ENCODE results near the gene PI4K2B. TPM values are rescaled to one million over a fixed set of nuclear protein-coding genes. Genes with fewer than 3 reads are reported as not detected.
A peak's percentile ranks its signal among the peaks of the same experiment; 100 is the strongest.
"Not testable (repeated sequence)": the region's sequence is repeated elsewhere in the genome, so short reads cannot be mapped to it uniquely, and the experiment has no call there.

PI4K2B gene
- 10 to 100 TPM; 13.2 to 14.4 TPM for total RNA-seq
- 1 to 10 TPM; 6.8 to 8.6 (median 7.0) TPM for polyA plus RNA-seq
- total RNA-seq: 21.2 to 52.5 (median 47.6) reads per million in 6 experiments

- POLR2A ChIA-PET: interaction anchor here (0.5 to 3.8 kb wide), 6 partner anchors 9 to 649 kb away, joined by 3 to 45 read pairs (median 8); partner anchors contain the start of genes DHX15, SEPSECS and ZCCHC4
- H3K36me3 Mint-ChIP-seq: peaks cover 5 to 19% (median 9%) of the 10 kb centered on the region in 3 donors
Measured at GRCh38 chr4:25233737-25234389, at the start of gene PI4K2B. Gene PI4K2B (plus strand): TSS chr4:25234033. CDS start chr4:25234164, 131 bp downstream.

DNA sequence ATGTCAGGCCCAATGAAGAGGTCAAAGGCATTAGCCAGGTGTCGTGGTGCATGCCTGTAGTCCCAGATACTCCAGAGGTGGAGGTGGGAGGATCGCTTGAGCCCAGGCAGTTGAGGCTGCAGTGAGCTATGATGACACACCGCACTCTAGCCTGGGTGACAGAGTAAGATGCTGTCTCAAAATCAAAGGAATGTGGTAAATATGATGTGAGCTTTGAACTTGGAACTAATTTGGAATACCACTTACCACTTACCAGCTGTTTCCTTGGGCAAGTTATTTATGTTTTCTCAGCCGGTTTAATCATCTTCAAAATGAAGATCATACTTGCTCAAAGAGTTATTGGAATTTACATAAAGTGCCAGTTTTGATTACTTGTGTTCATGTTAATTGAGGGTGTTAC is 49.8 kb upstream of the PI4K2B start:
- Mint-ChIP-seq H3K36me3 (no peaks in the 10 kb centered on the region), H3K27ac (peak overlapping the region in 1 of 10 donors; percentile 19)

More at GRCh38 chr4:25233737-25234389, at the start of gene PI4K2B:
- Mint-ChIP-seq H3K27ac (peak within 1 kb of the TSS; percentile 86 to 95 (median 93)), H3K27me3 (no peaks in the 10 kb centered on the region), H3K4me3 (peak within 1 kb of the TSS; percentile 84 to 97 (median 93)), H3K4me1 (peaks cover 16 to 48% (median 39%) of the 10 kb centered on the region in 4 donors), H3K9me3 (peaks cover 0 to 19% (median 7%) of the 10 kb centered on the region in 9 donors)
- DNase-seq (peak; percentile 89 to 99 (median 95)), ATAC-seq (peak; percentile 77 to 87)

GRCh38 chr4:25190407-25190806 is 43.4 kb upstream of the PI4K2B start:
- ATAC-seq (no peak), DNase-seq (no peak)
- H3K4me1 Mint-ChIP-seq: peaks cover 4 to 11% (median 8%) of the 10 kb centered on the region in 4 donors
- no peak overlapping the region for H3K27ac Mint-ChIP-seq
- POLR2A ChIA-PET: no interaction called here
- H3K27me3 Mint-ChIP-seq: no peaks in the 10 kb centered on the region
- H3K36me3 Mint-ChIP-seq: peaks cover 0 to 13% (median 3%) of the 10 kb centered on the region in 3 donors
- peaks cover 0 to 2% (median 0%) of the 10 kb centered on the region in 9 donors for H3K9me3 Mint-ChIP-seq
- H3K4me3 Mint-ChIP-seq: no peak overlapping the region

More for the DNA sequence above, 49.8 kb upstream of the PI4K2B start:
- H3K4me1 Mint-ChIP-seq: peaks cover 9 to 38% (median 16%) of the 10 kb centered on the region in 4 donors
- ATAC-seq: no peak
- POLR2A ChIA-PET: interaction anchor here (1.7 kb wide), 1 partner anchor 50 kb away, joined by 6 read pairs; the partner anchor contains the start of gene PI4K2B
- H3K9me3 Mint-ChIP-seq: no peaks in the 10 kb centered on the region
- no peak overlapping the region for H3K4me3 Mint-ChIP-seq
- no peaks in the 10 kb centered on the region for H3K27me3 Mint-ChIP-seq
- no peak for DNase-seq

GRCh38 chr4:25198713-25199112 is 35.1 kb upstream of the PI4K2B start:
- POLR2A ChIA-PET: no interaction called here
- Mint-ChIP-seq H3K36me3 (peaks cover 16 to 37% (median 24%) of the 10 kb centered on the region in 3 donors), H3K9me3 (peaks cover 0 to 17% (median 11%) of the 10 kb centered on the region in 9 donors), H3K27ac (no peak overlapping the region), H3K4me1 (peaks cover 5 to 9% (median 9%) of the 10 kb centered on the region in 4 donors), H3K4me3 (no peak overlapping the region), H3K27me3 (no peaks in the 10 kb centered on the region)
- no peak for ATAC-seq
- no peak for DNase-seq

DNA sequence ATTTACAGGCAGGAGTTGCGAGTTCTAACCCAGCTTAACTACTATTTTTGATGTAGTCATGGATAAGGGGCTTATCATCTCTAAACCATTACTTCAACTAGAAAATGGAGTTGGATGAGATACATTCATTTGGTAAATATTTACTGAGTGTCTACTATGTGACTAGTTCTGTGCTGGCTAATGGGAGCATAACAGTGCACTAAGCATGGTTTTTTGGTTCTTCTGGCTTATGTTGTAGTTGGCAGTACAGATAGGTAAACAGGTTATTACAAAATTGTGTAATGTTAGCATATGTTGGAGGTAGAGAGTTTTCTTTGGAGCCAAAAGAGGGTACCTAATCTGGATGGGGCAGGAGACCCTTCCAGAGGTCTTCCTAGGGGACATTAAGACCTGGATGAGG is 25.8 kb upstream of the PI4K2B start:
- POLR2A ChIA-PET: no interaction called here
- Mint-ChIP-seq H3K4me1 (no peaks in the 10 kb centered on the region), H3K4me3 (no peak overlapping the region), H3K27me3 (peaks cover 0 to 2% (median 0%) of the 10 kb centered on the region in 5 donors), H3K9me3 (peaks cover 0 to 59% (median 35%) of the 10 kb centered on the region in 9 donors), H3K27ac (no peak overlapping the region), H3K36me3 (peaks cover 2 to 36% (median 4%) of the 10 kb centered on the region in 3 donors)
- ATAC-seq: no peak
- no peak for DNase-seq

DNA sequence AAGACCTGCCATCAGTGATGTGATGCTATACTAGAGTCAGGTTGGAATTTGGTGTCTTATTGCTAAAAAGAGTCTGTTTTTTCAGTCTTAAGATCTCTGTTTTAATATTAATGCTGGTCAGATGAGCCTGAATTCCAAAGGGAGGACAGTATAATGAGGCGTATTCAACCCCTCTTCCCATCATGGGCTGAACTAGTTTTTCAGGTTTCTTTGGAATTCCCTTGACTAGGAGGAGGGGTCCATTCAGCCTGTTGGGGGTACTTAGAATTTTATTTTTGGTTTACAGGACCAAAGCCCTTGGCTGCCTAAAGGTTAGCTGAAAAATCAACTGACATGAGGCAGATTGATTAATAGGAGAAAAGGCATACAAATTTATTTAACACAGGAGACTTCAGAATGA is 24.1 kb upstream of the PI4K2B start:
- ATAC-seq: no peak
- POLR2A ChIA-PET: no interaction called here
- peaks cover 2 to 44% (median 9%) of the 10 kb centered on the region in 3 donors for H3K36me3 Mint-ChIP-seq
- peaks cover 0 to 69% (median 39%) of the 10 kb centered on the region in 9 donors for H3K9me3 Mint-ChIP-seq
- H3K4me3 Mint-ChIP-seq: no peak overlapping the region
- DNase-seq: no peak
- no peak overlapping the region for H3K27ac Mint-ChIP-seq
- H3K4me1 Mint-ChIP-seq: no peaks in the 10 kb centered on the region
- H3K27me3 Mint-ChIP-seq: peaks cover 0 to 2% (median 0%) of the 10 kb centered on the region in 5 donors

- no peak for DNase-seq
- H3K27me3 Mint-ChIP-seq: peaks cover 0 to 2% (median 0%) of the 10 kb centered on the region in 5 donors
- H3K4me3 Mint-ChIP-seq: no peak overlapping the region
- ATAC-seq: no peak
- peaks cover 6 to 52% (median 10%) of the 10 kb centered on the region in 3 donors for H3K36me3 Mint-ChIP-seq
- peak overlapping the region in 1 of 10 donors; percentile 34 for H3K27ac Mint-ChIP-seq
- POLR2A ChIA-PET: no interaction called here
- peaks cover 0 to 75% (median 45%) of the 10 kb centered on the region in 9 donors for H3K9me3 Mint-ChIP-seq
- H3K4me1 Mint-ChIP-seq: no peaks in the 10 kb centered on the region
Measured at GRCh38 chr4:25211721-25212120, 22.1 kb upstream of the PI4K2B start.

DNA sequence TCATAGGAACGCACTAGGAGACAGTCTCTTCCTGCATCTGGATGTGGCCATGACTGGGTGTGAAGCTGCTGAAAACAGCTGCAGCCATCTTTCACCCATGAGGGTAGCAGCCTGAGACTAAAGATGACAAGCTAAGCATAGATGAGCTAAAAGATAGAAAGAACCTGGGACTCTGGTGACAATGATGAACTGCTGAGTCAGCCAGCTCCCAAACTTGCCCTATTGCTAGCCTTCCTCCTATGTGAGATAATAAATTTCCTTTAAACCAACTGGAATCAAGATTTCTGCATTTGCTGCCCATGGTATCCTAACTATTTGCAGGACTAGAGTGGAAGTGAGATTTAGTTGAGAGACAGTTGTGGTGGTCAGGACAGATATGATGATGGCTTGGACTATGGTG is 21.0 kb upstream of the PI4K2B start:
- Mint-ChIP-seq H3K36me3 (peaks cover 4 to 42% (median 10%) of the 10 kb centered on the region in 3 donors), H3K4me3 (no peak overlapping the region), H3K27me3 (no peaks in the 10 kb centered on the region), H3K27ac (no peak overlapping the region), H3K9me3 (peaks cover 0 to 76% (median 39%) of the 10 kb centered on the region in 9 donors), H3K4me1 (no peaks in the 10 kb centered on the region)
- POLR2A ChIA-PET: no interaction called here
- DNase-seq: no peak
- no peak for ATAC-seq

- ATAC-seq (no peak), DNase-seq (no peak)
- H3K36me3 Mint-ChIP-seq: peaks cover 4 to 36% (median 12%) of the 10 kb centered on the region in 3 donors
- no peaks in the 10 kb centered on the region for H3K27me3 Mint-ChIP-seq
- H3K4me3 Mint-ChIP-seq: no peak overlapping the region
- no peaks in the 10 kb centered on the region for H3K4me1 Mint-ChIP-seq
- H3K9me3 Mint-ChIP-seq: peaks cover 0 to 74% (median 38%) of the 10 kb centered on the region in 9 donors
- POLR2A ChIA-PET: no interaction called here
- H3K27ac Mint-ChIP-seq: no peak overlapping the region
Measured at GRCh38 chr4:25213347-25213979, 20.4 kb upstream of the PI4K2B start.

DNA sequence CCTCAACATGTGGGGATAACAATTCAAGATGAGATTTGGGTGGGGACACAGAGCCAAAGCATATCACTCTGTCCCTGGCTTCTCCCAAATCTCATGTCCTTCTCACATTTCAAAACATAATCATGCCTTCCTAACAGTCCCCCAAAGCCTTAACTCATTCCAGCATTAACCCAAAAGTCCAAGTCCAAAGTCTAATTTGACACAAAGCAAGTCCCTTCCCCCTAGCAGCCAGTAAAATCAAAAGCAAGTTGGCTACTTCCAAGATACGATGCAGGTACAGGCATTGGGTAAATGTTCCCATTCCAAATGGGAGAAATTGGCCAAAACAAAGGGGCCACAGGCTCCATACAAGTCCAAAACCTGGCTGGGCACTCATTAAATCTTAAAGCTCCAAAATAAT is 19.1 kb upstream of the PI4K2B start:
- POLR2A ChIA-PET: not testable (repeated sequence)
- H3K9me3 Mint-ChIP-seq: peaks cover 0 to 84% (median 39%) of the 10 kb centered on the region in 9 donors

GRCh38 chr4:25215511-25215910 is 18.3 kb upstream of the PI4K2B start:
- no peaks in the 10 kb centered on the region for H3K27me3 Mint-ChIP-seq
- no peaks in the 10 kb centered on the region for H3K4me1 Mint-ChIP-seq
- peaks cover 0 to 84% (median 46%) of the 10 kb centered on the region in 9 donors for H3K9me3 Mint-ChIP-seq
- POLR2A ChIA-PET: no interaction called here
- no peak overlapping the region for H3K27ac Mint-ChIP-seq
- ATAC-seq (no peak), DNase-seq (no peak)
- no peak overlapping the region for H3K4me3 Mint-ChIP-seq
- peaks cover 11 to 49% (median 30%) of the 10 kb centered on the region in 3 donors for H3K36me3 Mint-ChIP-seq

More for the DNA sequence above, 19.1 kb upstream of the PI4K2B start:
- H3K27ac Mint-ChIP-seq, DNase-seq, ATAC-seq, H3K4me1 Mint-ChIP-seq, H3K4me3 Mint-ChIP-seq, H3K27me3 Mint-ChIP-seq: not testable (repeated sequence)
- peaks cover 10 to 41% (median 23%) of the 10 kb centered on the region in 3 donors for H3K36me3 Mint-ChIP-seq

- peaks cover 18 to 62% (median 53%) of the 10 kb centered on the region in 3 donors for H3K36me3 Mint-ChIP-seq
- ATAC-seq (no peak), DNase-seq (no peak)
- H3K9me3 Mint-ChIP-seq: peaks cover 0 to 92% (median 47%) of the 10 kb centered on the region in 9 donors
- no peak overlapping the region for H3K4me3 Mint-ChIP-seq
- no peak overlapping the region for H3K27ac Mint-ChIP-seq
- no peaks in the 10 kb centered on the region for H3K4me1 Mint-ChIP-seq
- H3K27me3 Mint-ChIP-seq: no peaks in the 10 kb centered on the region
- POLR2A ChIA-PET: no interaction called here
Measured at GRCh38 chr4:25221377-25221776, 12.5 kb upstream of the PI4K2B start.
